ENCODE results near the gene CACNA1H.

DNA sequence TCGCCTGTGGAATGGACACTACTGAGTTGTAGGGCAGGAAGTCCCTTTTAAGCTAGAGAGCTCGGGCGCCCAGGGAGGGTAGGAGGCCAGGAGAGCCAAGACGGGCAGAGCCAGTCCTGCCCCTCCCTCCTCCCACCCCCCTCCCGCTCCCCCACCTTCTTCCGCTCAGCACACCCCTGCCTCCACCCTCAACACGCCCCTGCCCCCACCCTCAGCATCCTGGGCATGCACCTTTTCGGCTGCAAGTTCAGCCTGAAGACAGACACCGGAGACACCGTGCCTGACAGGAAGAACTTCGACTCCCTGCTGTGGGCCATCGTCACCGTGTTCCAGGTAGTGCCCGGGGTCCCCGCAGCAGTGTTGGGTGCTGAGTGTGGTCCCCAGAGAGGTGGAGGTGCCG, 53.9 kb downstream of the CACNA1H start:
- TF ChIP-seq, protein P1, sequence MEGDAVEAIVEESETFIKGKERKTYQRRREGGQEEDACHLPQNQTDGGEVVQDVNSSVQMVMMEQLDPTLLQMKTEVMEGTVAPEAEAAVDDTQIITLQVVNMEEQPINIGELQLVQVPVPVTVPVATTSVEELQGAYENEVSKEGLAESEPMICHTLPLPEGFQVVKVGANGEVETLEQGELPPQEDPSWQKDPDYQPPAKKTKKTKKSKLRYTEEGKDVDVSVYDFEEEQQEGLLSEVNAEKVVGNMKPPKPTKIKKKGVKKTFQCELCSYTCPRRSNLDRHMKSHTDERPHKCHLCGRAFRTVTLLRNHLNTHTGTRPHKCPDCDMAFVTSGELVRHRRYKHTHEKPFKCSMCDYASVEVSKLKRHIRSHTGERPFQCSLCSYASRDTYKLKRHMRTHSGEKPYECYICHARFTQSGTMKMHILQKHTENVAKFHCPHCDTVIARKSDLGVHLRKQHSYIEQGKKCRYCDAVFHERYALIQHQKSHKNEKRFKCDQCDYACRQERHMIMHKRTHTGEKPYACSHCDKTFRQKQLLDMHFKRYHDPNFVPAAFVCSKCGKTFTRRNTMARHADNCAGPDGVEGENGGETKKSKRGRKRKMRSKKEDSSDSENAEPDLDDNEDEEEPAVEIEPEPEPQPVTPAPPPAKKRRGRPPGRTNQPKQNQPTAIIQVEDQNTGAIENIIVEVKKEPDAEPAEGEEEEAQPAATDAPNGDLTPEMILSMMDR (IDR thresholded peaks at IDR 0.05; ENCODE audit: control extremely low read depth in 1 of 3, insufficient read depth in 1 of 3, low read depth in 1 of 3, low read length in 3 of 3) = no peak
- TF ChIP-seq RAD21 (IDR thresholded peaks at IDR 0.05 in 1 of 2, conservative IDR thresholded peaks at IDR 0.05 in 1 of 2; ENCODE audit: low read depth in 2 of 2, low read length in 2 of 2) (no peak), SIN3A (conservative IDR thresholded peaks at IDR 0.05 in 1 of 2, IDR thresholded peaks at IDR 0.05 in 1 of 2; ENCODE audit: low read depth in 1 of 2, low read length in 2 of 2) (no peak), POLR2AphosphoS5 (IDR thresholded peaks at IDR 0.05; ENCODE audit: low read depth, low read length) (no peak), GABPA (IDR thresholded peaks at IDR 0.05; ENCODE audit: borderline replicate concordance, insufficient read depth, low read length) (no peak), SP1 (IDR thresholded peaks at IDR 0.05; ENCODE audit: low read depth, low read length) (no peak), POLR2A (IDR thresholded peaks at IDR 0.05; ENCODE audit: control extremely low read depth in 1 of 2, low read depth in 2 of 2, low read length in 2 of 2) (no peak), TBP (IDR thresholded peaks at IDR 0.05; ENCODE audit: low read depth, low read length) (no peak), CHD1 (IDR thresholded peaks at IDR 0.05; ENCODE audit: low read depth, low read length) (no peak), TAF1 (IDR thresholded peaks at IDR 0.05; ENCODE audit: low read depth, low read length) (no peak), SP4 (IDR thresholded peaks at IDR 0.05; ENCODE audit: low read length) (no peak)
- TF ChIP-seq, protein P2, sequence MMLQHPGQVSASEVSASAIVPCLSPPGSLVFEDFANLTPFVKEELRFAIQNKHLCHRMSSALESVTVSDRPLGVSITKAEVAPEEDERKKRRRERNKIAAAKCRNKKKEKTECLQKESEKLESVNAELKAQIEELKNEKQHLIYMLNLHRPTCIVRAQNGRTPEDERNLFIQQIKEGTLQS (IDR thresholded peaks at IDR 0.05; ENCODE audit: insufficient read depth, low read depth, low read length) = no peak
